Loucy (cell line): ENCODE measurements around the gene ARHGAP26.

Experiments
- H2AFZ ChIP-seq: fragments of 200-600 bp; sonication (generic); 2 replicates; pipeline ENCODE4 v1.6.0; 2016; ENCODE audit warnings: antibody characterized with exemption, mild to moderate bottlenecking, low read length, moderate library complexity
- H3F3A ChIP-seq: fragments of 200-600 bp; 2 replicates; pipeline ENCODE4 v1.6.0; 2016; ENCODE audit warnings: antibody characterized with exemption, low read depth, mild to moderate bottlenecking
- H3K27me3 ChIP-seq: fragments of 200-600 bp; sonication (generic); 2 replicates; pipeline ENCODE4 v1.6.1; 2014; ENCODE audit warnings: low read length, mild to moderate bottlenecking; ENCODE audit not compliant: insufficient read depth, poor library complexity, severe bottlenecking
- H3K36me3 ChIP-seq: fragments of 200-600 bp; sonication (generic); 2 replicates; pipeline ENCODE4 v1.6.1; 2016; ENCODE audit warnings: low read length; ENCODE audit not compliant: insufficient read depth
- H3K4me1 ChIP-seq: fragments of 200-600 bp; sonication (generic); 2 replicates; pipeline ENCODE4 v1.5.1; 2014; ENCODE audit warnings: low read length, mild to moderate bottlenecking; ENCODE audit not compliant: insufficient read depth, poor library complexity, severe bottlenecking
- H3K4me2 ChIP-seq: fragments of 200-600 bp; sonication (generic); 2 replicates; pipeline ENCODE4 v1.6.0; 2014; ENCODE audit warnings: antibody characterized with exemption, low read length, low read depth, mild to moderate bottlenecking; ENCODE audit not compliant: poor library complexity, severe bottlenecking
- H3K4me3 ChIP-seq: fragments of 200-600 bp; sonication (generic); 2 replicates; pipeline ENCODE4 v1.5.1; 2014; ENCODE audit warnings: low read length, mild to moderate bottlenecking, mixed read lengths; ENCODE audit not compliant: poor library complexity, severe bottlenecking
- H3K79me2 ChIP-seq: fragments of 200-600 bp; sonication (generic); 2 replicates; pipeline ENCODE4 v1.6.1; 2014; ENCODE audit warnings: low read length; ENCODE audit not compliant: insufficient read depth
- H3K9ac ChIP-seq: fragments of 200-600 bp; sonication (generic); 2 replicates; pipeline ENCODE4 v1.6.0; 2014; ENCODE audit warnings: mild to moderate bottlenecking, low read depth, low read length, moderate library complexity; ENCODE audit not compliant: poor library complexity, severe bottlenecking
- H3K9me2 ChIP-seq: fragments of 200-600 bp; sonication (generic); replicated peaks from 2 replicates; pipeline ENCODE4 v1.6.1; 2016; ENCODE audit warnings: low read depth, low read length, mixed read lengths
- H3K9me3 ChIP-seq: fragments of 200-600 bp; sonication (generic); 2 replicates; pipeline ENCODE4 v1.6.1; 2014; ENCODE audit warnings: mild to moderate bottlenecking, antibody characterized with exemption, low read length, low read depth; ENCODE audit not compliant: insufficient read depth
- H4K20me1 ChIP-seq: fragments of 200-600 bp; sonication (generic); 2 replicates; pipeline ENCODE4 v1.6.0; 2014; ENCODE audit warnings: antibody characterized with exemption, low read length, mild to moderate bottlenecking; ENCODE audit not compliant: insufficient read depth, poor library complexity, severe bottlenecking
- EZH2phosphoT487 ChIP-seq: fragments of 200-600 bp; IDR thresholded peaks from 2 replicates; pipeline ENCODE4 v1.6.1; 2018; ENCODE audit warnings: antibody characterized with exemption, mild to moderate bottlenecking, moderate library complexity, borderline replicate concordance
- TF ChIP-seq, protein P1 (sequence below): fragments of 200-600 bp; sonication (generic); conservative IDR thresholded peaks from 2 replicates; pipeline ENCODE4 v1.5.1; 2014; ENCODE audit warnings: mild to moderate bottlenecking, antibody characterized with exemption, low read length

Gene ARHGAP26

DNA sequence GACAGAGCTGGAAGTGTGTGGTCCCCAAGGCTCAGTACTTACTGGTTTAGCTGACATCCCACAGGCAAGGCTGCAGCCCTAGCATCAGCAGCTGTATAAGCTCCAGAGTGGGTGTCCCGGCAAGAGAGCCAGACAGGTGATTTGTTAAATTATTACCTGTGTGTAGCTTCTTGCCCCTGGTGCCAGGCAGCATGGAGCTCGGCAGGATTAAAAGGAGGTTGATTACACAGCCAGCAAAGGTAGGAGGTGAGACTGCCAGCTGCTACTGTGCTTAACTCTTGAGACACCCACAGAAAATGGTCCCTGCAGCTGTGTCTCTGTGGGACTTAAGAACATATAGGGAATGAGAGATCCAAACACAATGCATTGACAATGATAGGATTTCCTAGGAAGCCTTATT, 54.2 kb downstream of the ARHGAP26 start:
- no peak overlapping the region for H3K9ac ChIP-seq
- H3K79me2 ChIP-seq = peaks cover 30% of the 10 kb centered on the region
- no peaks in the 10 kb centered on the region for H4K20me1 ChIP-seq
- H3K9me3 ChIP-seq = no peaks in the 10 kb centered on the region
- H3K36me3 ChIP-seq = no peaks in the 10 kb centered on the region
- no peak overlapping the region for H2AFZ ChIP-seq
- H3K4me2 ChIP-seq = no peak overlapping the region
- peaks cover 7% of the 10 kb centered on the region; the same call in 1 of the 2 replicates for H3F3A ChIP-seq
- no peak overlapping the region for H3K4me3 ChIP-seq
- no peaks in the 10 kb centered on the region for H3K9me2 ChIP-seq
- H3K4me1 ChIP-seq = peaks cover 68% of the 10 kb centered on the region
- H3K27me3 ChIP-seq = no peaks in the 10 kb centered on the region
- TF ChIP-seq, protein P1, sequence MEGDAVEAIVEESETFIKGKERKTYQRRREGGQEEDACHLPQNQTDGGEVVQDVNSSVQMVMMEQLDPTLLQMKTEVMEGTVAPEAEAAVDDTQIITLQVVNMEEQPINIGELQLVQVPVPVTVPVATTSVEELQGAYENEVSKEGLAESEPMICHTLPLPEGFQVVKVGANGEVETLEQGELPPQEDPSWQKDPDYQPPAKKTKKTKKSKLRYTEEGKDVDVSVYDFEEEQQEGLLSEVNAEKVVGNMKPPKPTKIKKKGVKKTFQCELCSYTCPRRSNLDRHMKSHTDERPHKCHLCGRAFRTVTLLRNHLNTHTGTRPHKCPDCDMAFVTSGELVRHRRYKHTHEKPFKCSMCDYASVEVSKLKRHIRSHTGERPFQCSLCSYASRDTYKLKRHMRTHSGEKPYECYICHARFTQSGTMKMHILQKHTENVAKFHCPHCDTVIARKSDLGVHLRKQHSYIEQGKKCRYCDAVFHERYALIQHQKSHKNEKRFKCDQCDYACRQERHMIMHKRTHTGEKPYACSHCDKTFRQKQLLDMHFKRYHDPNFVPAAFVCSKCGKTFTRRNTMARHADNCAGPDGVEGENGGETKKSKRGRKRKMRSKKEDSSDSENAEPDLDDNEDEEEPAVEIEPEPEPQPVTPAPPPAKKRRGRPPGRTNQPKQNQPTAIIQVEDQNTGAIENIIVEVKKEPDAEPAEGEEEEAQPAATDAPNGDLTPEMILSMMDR = no peak
- TF ChIP-seq EZH2phosphoT487 = no peak

DNA sequence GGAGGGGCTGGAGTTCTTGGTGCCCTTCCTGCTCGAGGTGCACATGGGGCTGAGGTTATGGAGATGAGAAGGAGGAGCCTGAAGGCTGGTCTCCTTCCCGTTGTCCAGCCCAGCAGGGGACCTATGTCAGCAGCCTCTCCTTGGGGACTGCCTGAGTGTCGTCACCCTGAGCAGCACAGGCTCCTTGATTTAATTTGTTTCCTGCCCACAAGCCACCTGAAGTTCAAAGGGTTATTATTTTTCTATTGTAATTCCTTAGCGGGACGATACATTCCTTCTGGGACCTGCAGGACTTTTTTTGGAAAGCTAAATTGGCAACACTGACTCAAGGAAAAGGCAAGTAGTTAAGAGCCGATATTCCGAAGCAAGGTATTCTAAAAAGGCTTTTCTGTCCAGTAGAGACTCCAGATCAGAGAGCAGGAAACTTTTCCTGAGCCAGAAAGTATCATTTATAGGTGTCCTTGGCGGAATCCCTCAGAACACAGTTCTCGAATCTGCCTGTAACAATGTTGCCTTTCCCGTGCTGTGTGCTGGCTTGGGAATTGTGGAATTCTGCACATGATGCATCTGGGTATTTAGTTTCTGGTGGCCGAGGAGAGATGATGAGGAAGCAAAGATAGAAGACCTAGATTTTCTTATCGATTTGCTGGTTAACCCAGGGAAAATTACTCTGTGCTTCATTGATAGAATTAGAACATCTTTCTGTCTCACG, 55.4 kb downstream of the ARHGAP26 start:
- no peaks in the 10 kb centered on the region for H3K9me3 ChIP-seq
- peak overlapping the region; percentile 18 for H3K4me3 ChIP-seq
- no peak overlapping the region for H3K9ac ChIP-seq
- TF ChIP-seq, protein P1 = no peak
- TF ChIP-seq EZH2phosphoT487 = no peak
- no peak overlapping the region for H2AFZ ChIP-seq
- peaks cover 7% of the 10 kb centered on the region; the same call in 1 of the 2 replicates for H3F3A ChIP-seq
- peaks cover 35% of the 10 kb centered on the region for H3K79me2 ChIP-seq
- no peaks in the 10 kb centered on the region for H4K20me1 ChIP-seq
- H3K9me2 ChIP-seq = no peaks in the 10 kb centered on the region
- no peaks in the 10 kb centered on the region for H3K36me3 ChIP-seq
- H3K4me2 ChIP-seq = peak overlapping the region; percentile 56
- peaks cover 68% of the 10 kb centered on the region for H3K4me1 ChIP-seq
- no peaks in the 10 kb centered on the region for H3K27me3 ChIP-seq

DNA sequence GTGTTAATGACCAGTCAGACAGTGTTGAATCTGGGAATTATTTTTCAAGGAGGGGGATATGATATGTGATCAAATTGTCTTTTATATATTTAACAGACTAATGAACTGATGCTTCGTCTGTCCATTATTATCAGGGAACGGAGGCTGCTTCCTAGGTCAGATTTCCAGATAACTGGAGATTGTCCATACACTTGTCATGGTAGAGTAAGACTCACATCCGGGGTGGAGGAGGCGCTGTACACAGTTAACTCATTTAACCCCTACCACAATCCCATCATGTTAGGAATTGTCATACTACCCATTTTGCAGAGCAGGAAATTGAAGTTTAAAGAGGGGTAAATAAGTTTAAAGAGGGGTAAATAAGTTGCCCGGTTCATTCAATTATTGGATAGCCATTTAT, 55.9 kb downstream of the ARHGAP26 start:
- no peak for TF ChIP-seq EZH2phosphoT487
- TF ChIP-seq, protein P1 = no peak
- H3K9me2 ChIP-seq = no peaks in the 10 kb centered on the region
- H3K4me1 ChIP-seq = peaks cover 68% of the 10 kb centered on the region
- H3K79me2 ChIP-seq = peaks cover 35% of the 10 kb centered on the region
- no peak overlapping the region for H3K4me2 ChIP-seq
- no peaks in the 10 kb centered on the region for H3K27me3 ChIP-seq
- no peaks in the 10 kb centered on the region for H3K36me3 ChIP-seq
- peaks cover 7% of the 10 kb centered on the region; the same call in 1 of the 2 replicates for H3F3A ChIP-seq
- no peak overlapping the region for H3K4me3 ChIP-seq
- no peaks in the 10 kb centered on the region for H3K9me3 ChIP-seq
- H2AFZ ChIP-seq = no peak overlapping the region
- no peaks in the 10 kb centered on the region for H4K20me1 ChIP-seq
- H3K9ac ChIP-seq = peak overlapping the region; percentile 49
